ENCODE results near the gene FIGN.

DNA sequence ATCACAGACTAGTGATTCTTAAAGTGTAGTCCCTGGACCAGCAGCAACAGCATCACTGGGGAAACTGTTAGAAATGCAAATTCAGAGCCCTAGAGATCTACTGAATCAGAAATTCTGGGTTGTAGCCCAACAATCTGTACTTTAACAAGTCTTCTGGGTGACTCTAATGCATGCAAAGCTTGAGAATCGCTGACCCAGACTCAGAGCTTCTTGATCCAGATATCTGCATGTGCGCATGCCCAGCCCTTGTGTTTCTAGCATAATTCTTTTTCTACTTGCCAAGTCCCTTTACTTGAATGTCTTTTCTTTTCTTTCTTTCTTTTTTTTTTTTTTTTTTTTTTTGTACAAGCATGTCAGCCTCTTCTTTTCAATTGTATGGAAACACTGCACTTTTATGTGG, 60.4 kb downstream of the FIGN start:
- TF ChIP-seq POLR2A (IDR thresholded peaks at IDR 0.05) (no peak), POLR2AphosphoS5 (IDR thresholded peaks at IDR 0.05) (no peak)
- TF ChIP-seq, protein P1, sequence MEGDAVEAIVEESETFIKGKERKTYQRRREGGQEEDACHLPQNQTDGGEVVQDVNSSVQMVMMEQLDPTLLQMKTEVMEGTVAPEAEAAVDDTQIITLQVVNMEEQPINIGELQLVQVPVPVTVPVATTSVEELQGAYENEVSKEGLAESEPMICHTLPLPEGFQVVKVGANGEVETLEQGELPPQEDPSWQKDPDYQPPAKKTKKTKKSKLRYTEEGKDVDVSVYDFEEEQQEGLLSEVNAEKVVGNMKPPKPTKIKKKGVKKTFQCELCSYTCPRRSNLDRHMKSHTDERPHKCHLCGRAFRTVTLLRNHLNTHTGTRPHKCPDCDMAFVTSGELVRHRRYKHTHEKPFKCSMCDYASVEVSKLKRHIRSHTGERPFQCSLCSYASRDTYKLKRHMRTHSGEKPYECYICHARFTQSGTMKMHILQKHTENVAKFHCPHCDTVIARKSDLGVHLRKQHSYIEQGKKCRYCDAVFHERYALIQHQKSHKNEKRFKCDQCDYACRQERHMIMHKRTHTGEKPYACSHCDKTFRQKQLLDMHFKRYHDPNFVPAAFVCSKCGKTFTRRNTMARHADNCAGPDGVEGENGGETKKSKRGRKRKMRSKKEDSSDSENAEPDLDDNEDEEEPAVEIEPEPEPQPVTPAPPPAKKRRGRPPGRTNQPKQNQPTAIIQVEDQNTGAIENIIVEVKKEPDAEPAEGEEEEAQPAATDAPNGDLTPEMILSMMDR (IDR thresholded peaks at IDR 0.05) = no peak

Data from breast epithelium (tissue), 3 donors.